Smooth muscle cell (in vitro differentiated cells): ENCODE data around the gene ELAC2. TPM values are rescaled to one million over a fixed set of nuclear protein-coding genes. Genes with fewer than 3 reads are reported as not detected.

Experiments
- DNase-seq: peaks from one replicate; lab custom pipeline; 2025; ENCODE audit not compliant: unreplicated experiment; lab: John Stamatoyannopoulos, UW
- H2AFZ ChIP-seq: fragments of 200-600 bp; sonication (generic); 2 replicates; pipeline ENCODE4 v1.6.0; 2016; ENCODE audit warnings: antibody characterized with exemption, low read depth, mild to moderate bottlenecking
- H3F3A ChIP-seq: fragments of 200-600 bp; sonication (generic); 2 replicates; pipeline ENCODE4 v1.6.0; 2017; ENCODE audit warnings: antibody characterized with exemption, low read depth
- H3K27ac ChIP-seq: fragments of 200-600 bp; sonication (generic); 2 replicates; pipeline ENCODE4 v1.5.1; 2016; ENCODE audit warnings: low read depth, mild to moderate bottlenecking
- H3K27me3 ChIP-seq: fragments of 200-600 bp; sonication (generic); 2 replicates; pipeline ENCODE4 v1.6.1; 2016; ENCODE audit warnings: low read depth, mild to moderate bottlenecking
- H3K36me3 ChIP-seq: fragments of 200-600 bp; sonication (generic); 2 replicates; pipeline ENCODE4 v1.5.1; 2016; ENCODE audit warnings: low read depth
- H3K4me1 ChIP-seq: fragments of 200-600 bp; sonication (generic); 2 replicates; pipeline ENCODE4 v1.5.1; 2016; ENCODE audit warnings: low read depth
- H3K4me2 ChIP-seq: fragments of 200-600 bp; sonication (generic); 2 replicates; pipeline ENCODE4 v1.6.0; 2016; ENCODE audit warnings: mild to moderate bottlenecking
- H3K4me3 ChIP-seq: fragments of 200-600 bp; sonication (generic); 2 replicates; pipeline ENCODE4 v1.5.1; 2016; ENCODE audit warnings: mild to moderate bottlenecking
- H3K79me2 ChIP-seq: fragments of 200-600 bp; sonication (generic); 2 replicates; pipeline ENCODE4 v1.6.0; 2016; ENCODE audit warnings: low read depth, mild to moderate bottlenecking
- H3K9ac ChIP-seq: fragments of 200-600 bp; sonication (generic); 2 replicates; pipeline ENCODE4 v1.6.0; 2016; ENCODE audit warnings: low read depth
- H3K9me3 ChIP-seq: fragments of 200-600 bp; sonication (generic); replicated peaks from 2 replicates; pipeline ENCODE4 v1.5.1; 2016; ENCODE audit warnings: low read depth
- H4K20me1 ChIP-seq: fragments of 200-600 bp; sonication (generic); 2 replicates; pipeline ENCODE4 v1.6.0; 2016; ENCODE audit warnings: low read depth
- CTCF ChIP-seq: fragments of 200-600 bp; sonication (generic); IDR thresholded peaks from 2 replicates; pipeline ENCODE4 v1.5.1; 2017; ENCODE audit warnings: borderline replicate concordance, mild to moderate bottlenecking, antibody characterized with exemption; ENCODE audit not compliant: insufficient read depth, poor library complexity, severe bottlenecking
- WGBS: methylation state at CpG from one replicate; pipeline ENCODE4 v1.1.7; 2016; ENCODE audit warnings: low lambda C conversion rate; 5-methylcytosine and 5-hydroxymethylcytosine counted together
- polyA plus RNA-seq: library from polyadenylated mRNA; unstranded; fragments of >200 nt; fragmentation: Nextera tagmentation; extraction: Ambion mirVana; gene quantifications from 2 replicates; pipeline ENCODE4 v1.2.1, GENCODE V29; 2016
- total RNA-seq: library from RNA; depleted of rRNA; stranded (reverse); fragments of >200 nt; gene quantifications from 2 replicates; pipeline ENCODE4 v1.2.3, GENCODE V29; 2014

Gene ELAC2
- total and polyA plus RNA-seq, 2 experiments from 2014 or later: 29.4 to 31.1 TPM

- Histone ChIP-seq H3K4me2 (no peak overlapping the region), H3K79me2 (no peaks in the 10 kb centered on the region), H3K4me1 (no peaks in the 10 kb centered on the region), H3F3A (no peaks in the 10 kb centered on the region), H3K27me3 (no peaks in the 10 kb centered on the region), H3K4me3 (no peak overlapping the region), H2AFZ (no peak overlapping the region), H3K27ac (no peak overlapping the region), H4K20me1 (no peaks in the 10 kb centered on the region), H3K9me3 (no peaks in the 10 kb centered on the region), H3K36me3 (no peaks in the 10 kb centered on the region), H3K9ac (no peak overlapping the region)
- TF ChIP-seq CTCF: no peak
- DNase-seq: no peak
- 46% methylated on average over 5 of the region's 5 CpGs for WGBS
Measured at GRCh38 chr17:13054666-13055065, 36.8 kb upstream of the ELAC2 start.

- Histone ChIP-seq H4K20me1 (no peaks in the 10 kb centered on the region), H3K79me2 (no peaks in the 10 kb centered on the region), H3F3A (no peaks in the 10 kb centered on the region), H3K27ac (no peak overlapping the region), H3K4me2 (no peak overlapping the region), H3K9me3 (no peaks in the 10 kb centered on the region), H3K4me3 (no peak overlapping the region), H3K9ac (no peak overlapping the region), H2AFZ (no peak overlapping the region), H3K36me3 (no peaks in the 10 kb centered on the region), H3K27me3 (no peaks in the 10 kb centered on the region), H3K4me1 (no peaks in the 10 kb centered on the region)
- WGBS: 91% methylated on average over 4 of the region's 4 CpGs
- TF ChIP-seq CTCF: no peak
- DNase-seq: no peak
Measured at GRCh38 chr17:13051915-13052314, 34.1 kb upstream of the ELAC2 start.

GRCh38 chr17:13047011-13047606, 29.3 kb upstream of the ELAC2 start:
- Histone ChIP-seq H3K9ac (no peak overlapping the region), H3K79me2 (no peaks in the 10 kb centered on the region), H3F3A (no peaks in the 10 kb centered on the region), H3K4me3 (no peak overlapping the region), H3K4me2 (no peak overlapping the region), H3K36me3 (no peaks in the 10 kb centered on the region), H3K4me1 (no peaks in the 10 kb centered on the region), H3K27me3 (no peaks in the 10 kb centered on the region), H3K9me3 (no peaks in the 10 kb centered on the region), H3K27ac (no peak overlapping the region), H2AFZ (no peak overlapping the region), H4K20me1 (no peaks in the 10 kb centered on the region)
- 82% methylated on average over 16 of the region's 16 CpGs for WGBS
- TF ChIP-seq CTCF: no peak
- no peak for DNase-seq

- no peak for DNase-seq
- no peaks in the 10 kb centered on the region for H3K9me3 ChIP-seq
- no peaks in the 10 kb centered on the region for H3K27me3 ChIP-seq
- H3K4me3 ChIP-seq: no peak overlapping the region
- WGBS: 89% methylated on average over 12 of the region's 12 CpGs
- H2AFZ ChIP-seq: no peak overlapping the region
- no peak overlapping the region for H3K4me2 ChIP-seq
- H3K79me2 ChIP-seq: no peaks in the 10 kb centered on the region
- no peaks in the 10 kb centered on the region for H3K36me3 ChIP-seq
- no peak overlapping the region for H3K27ac ChIP-seq
- H4K20me1 ChIP-seq: no peaks in the 10 kb centered on the region
- no peak for TF ChIP-seq CTCF
- H3K4me1 ChIP-seq: no peaks in the 10 kb centered on the region
- no peak overlapping the region for H3K9ac ChIP-seq
- no peaks in the 10 kb centered on the region for H3F3A ChIP-seq
Measured at GRCh38 chr17:13046361-13046760, 28.5 kb upstream of the ELAC2 start.
